Gastroesophageal sphincter (tissue), 4 donors: ENCODE data around the gene DNM3. TPM values are rescaled to one million over a fixed set of nuclear protein-coding genes. Genes with fewer than 3 reads are reported as not detected.

Experiments
- ATAC-seq: fragments of 150-250 bp; one replicate; pipeline ENCODE4 v1.9.1; 2016; ENCODE audit warnings: mild to moderate bottlenecking, moderate library complexity
- H3K27ac ChIP-seq, 4 donors: fragments of 200-600 bp; sonication (generic) in 3 of 4; 1 replicate in 3 of 4; 2 replicates in 1 of 4; pipeline ENCODE4 v1.5.1; 2016 to 2019
- H3K27me3 ChIP-seq: fragments of 200-600 bp; sonication (generic); one replicate; pipeline ENCODE4 v1.5.1; 2019
- H3K36me3 ChIP-seq, 2 donors: fragments of 200-600 bp; sonication (generic); one replicate each; pipeline ENCODE4 v1.5.1; 2019; ENCODE audit warnings: control low read depth in 1 of 2
- H3K4me1 ChIP-seq, 3 donors: fragments of 200-600 bp; sonication (generic); 1 replicate in 2 of 3; 2 replicates in 1 of 3; pipeline ENCODE4 v1.5.1; 2016 to 2019; ENCODE audit warnings: control low read depth in 2 of 3
- H3K4me3 ChIP-seq, 2 donors: fragments of 200-600 bp; sonication (generic); one replicate each; pipeline ENCODE4 v1.5.1; 2019; ENCODE audit warnings: mild to moderate bottlenecking in 1 of 2, moderate library complexity in 1 of 2
- H3K9me3 ChIP-seq, 3 donors: fragments of 200-600 bp; sonication (generic); one replicate each; pipeline ENCODE4 v1.5.1; 2017 to 2019; ENCODE audit warnings: control low read depth in 2 of 3
- CTCF ChIP-seq, 4 experiments: fragments of 200-600 bp in 2 of 4; fragments of 450-650 bp in 2 of 4; sonication (generic) in 1 of 4; IDR thresholded peaks; one replicate each; pipeline ENCODE4 v1.5.1; 2017 to 2019; ENCODE audit warnings: antibody characterized with exemption in 4 of 4, mild to moderate bottlenecking in 2 of 4, moderate library complexity in 2 of 4
- EP300 ChIP-seq: sonication (generic); formaldehyde crosslinking; IDR thresholded peaks from one replicate; pipeline ENCODE4 v1.6.1; 2017; ENCODE audit warnings: antibody characterized with exemption, mild to moderate bottlenecking
- POLR2A ChIP-seq, 2 donors: fragments of 450-650 bp; IDR thresholded peaks; one replicate each; pipeline ENCODE4 v1.6.1; 2017; ENCODE audit warnings: antibody characterized with exemption in 2 of 2, mild to moderate bottlenecking in 2 of 2, moderate library complexity in 1 of 2
- POLR2AphosphoS5 ChIP-seq: sonication (generic); formaldehyde crosslinking; IDR thresholded peaks from one replicate; pipeline ENCODE4 v1.6.1; 2017; ENCODE audit warnings: antibody characterized with exemption
- WGBS, 2 donors: methylation state at CpG; one replicate each; pipeline ENCODE4 v1.1.5; 2018; ENCODE audit warnings: low coverage in 1 of 2; 5-methylcytosine and 5-hydroxymethylcytosine counted together
- total RNA-seq, 4 donors: library from RNA; depleted of rRNA; stranded (reverse); fragments of >200 nt; gene quantifications; one replicate each; pipeline ENCODE4 v1.1.0, GENCODE V29; 2016

The DNM3 gene
- total RNA-seq, 4 donors from 2014 or later, result 1.9 to 5.0 (median 3.9) TPM

GRCh38 chr1:172083191-172083590, 241.9 kb downstream of the DNM3 start:
- 56 to 60% methylated on average over 1 of the region's 1 CpG for WGBS, 2 donors
- TF ChIP-seq POLR2AphosphoS5 (no peak), POLR2A (IDR thresholded peaks at IDR 0.05) (no peak), EP300 (no peak), CTCF (IDR thresholded peaks at IDR 0.05) (no peak)
- peaks cover 0 to 5% (median 0%) of the 10 kb centered on the region in 3 donors for H3K9me3 ChIP-seq
- no peaks in the 10 kb centered on the region for H3K36me3 ChIP-seq
- no peak for ATAC-seq
- no peaks in the 10 kb centered on the region for H3K27me3 ChIP-seq
- H3K4me1 ChIP-seq, result no peaks in the 10 kb centered on the region
- H3K27ac ChIP-seq, result no peak overlapping the region
- H3K4me3 ChIP-seq, result no peak overlapping the region

- ATAC-seq, result no peak
- Histone ChIP-seq H3K9me3 (peaks cover 0 to 5% (median 0%) of the 10 kb centered on the region in 3 donors), H3K4me1 (no peaks in the 10 kb centered on the region), H3K36me3 (no peaks in the 10 kb centered on the region), H3K4me3 (no peak overlapping the region), H3K27ac (no peak overlapping the region), H3K27me3 (no peaks in the 10 kb centered on the region)
- TF ChIP-seq POLR2A (IDR thresholded peaks at IDR 0.05) (no peak), CTCF (IDR thresholded peaks at IDR 0.05) (no peak), EP300 (no peak), POLR2AphosphoS5 (no peak)
- 45 to 58% methylated on average over 1 to 2 of the region's 2 CpGs for WGBS, 2 donors
These were observed 243.6 kb downstream of the DNM3 start for GRCh38 chr1:172084876-172085275.

- H3K36me3 ChIP-seq, result no peaks in the 10 kb centered on the region
- no peak for ATAC-seq
- no peaks in the 10 kb centered on the region for H3K27me3 ChIP-seq
- TF ChIP-seq EP300 (no peak), CTCF (IDR thresholded peaks at IDR 0.05) (no peak), POLR2AphosphoS5 (no peak), POLR2A (IDR thresholded peaks at IDR 0.05) (no peak)
- no peak overlapping the region for H3K27ac ChIP-seq
- no peak overlapping the region for H3K4me3 ChIP-seq
- peaks cover 0 to under 1% (median 0%) of the 10 kb centered on the region in 3 donors for H3K9me3 ChIP-seq
- H3K4me1 ChIP-seq, result no peaks in the 10 kb centered on the region
- 74 to 90% methylated on average over 3 of the region's 3 CpGs for WGBS, 2 donors
These were observed 244.0 kb downstream of the DNM3 start for GRCh38 chr1:172085317-172085716.

- TF ChIP-seq POLR2AphosphoS5, result no peak
- TF ChIP-seq EP300, result no peak
- TF ChIP-seq POLR2A (IDR thresholded peaks at IDR 0.05), result no peak
- no peak for TF ChIP-seq CTCF (IDR thresholded peaks at IDR 0.05)
- H3K36me3 ChIP-seq, result no peaks in the 10 kb centered on the region
- ATAC-seq, result peak; percentile 65
- H3K9me3 ChIP-seq, result no peaks in the 10 kb centered on the region
- WGBS, 2 donors, result 71 to 100% methylated on average over 1 of the region's 2 CpGs
- no peaks in the 10 kb centered on the region for H3K4me1 ChIP-seq
- no peak overlapping the region for H3K27ac ChIP-seq
- H3K27me3 ChIP-seq, result no peaks in the 10 kb centered on the region
- H3K4me3 ChIP-seq, result no peak overlapping the region
These were observed 244.8 kb downstream of the DNM3 start for GRCh38 chr1:172086137-172086536.

- TF ChIP-seq CTCF (IDR thresholded peaks at IDR 0.05) (no peak), EP300 (no peak), POLR2A (IDR thresholded peaks at IDR 0.05) (no peak), POLR2AphosphoS5 (no peak)
- H3K4me3 ChIP-seq, result no peak overlapping the region
- H3K27ac ChIP-seq, result no peak overlapping the region
- no peaks in the 10 kb centered on the region for H3K9me3 ChIP-seq
- H3K27me3 ChIP-seq, result no peaks in the 10 kb centered on the region
- no peak for ATAC-seq
- no peaks in the 10 kb centered on the region for H3K4me1 ChIP-seq
- no peaks in the 10 kb centered on the region for H3K36me3 ChIP-seq
- WGBS, 2 donors, result 41 to 60% methylated on average over 1 of the region's 1 CpG
These were observed 247.0 kb downstream of the DNM3 start for GRCh38 chr1:172088256-172088655.
